HAP-1 (cell line): ENCODE results near the gene SLC26A8.

Experiments
- DNase-seq, 2 experiments: peaks; one replicate each; pipeline ENCODE4 v3.0.0-alpha.2; 2016 to 2020; ENCODE audit warnings: low spot score in 2 of 2
- H3K27me3 ChIP-seq: fragments of 250-450 bp; sonication (Bioruptor Pico); 2 replicates; pipeline ENCODE4 v1.5.1; 2020; ENCODE audit warnings: low read depth, mild to moderate bottlenecking, moderate library complexity
- H3K36me3 ChIP-seq: fragments of 250-450 bp; sonication (Bioruptor Pico); replicated peaks from 2 replicates; pipeline ENCODE4 v1.5.1; 2020; ENCODE audit warnings: mild to moderate bottlenecking
- H3K4me1 ChIP-seq: fragments of 250-450 bp; sonication (Bioruptor Pico); 2 replicates; pipeline ENCODE4 v1.5.1; 2020; ENCODE audit warnings: mild to moderate bottlenecking
- H3K4me3 ChIP-seq: fragments of 250-450 bp; sonication (Bioruptor Pico); 2 replicates; pipeline ENCODE4 v1.5.1; 2020; ENCODE audit warnings: mild to moderate bottlenecking, moderate library complexity
- H3K9me3 ChIP-seq: fragments of 250-450 bp; sonication (Bioruptor Pico); 2 replicates; pipeline ENCODE4 v1.5.1; 2020; ENCODE audit warnings: mild to moderate bottlenecking, moderate library complexity
- in situ Hi-C: fragments of 300-500 bp; cut with MboI; formaldehyde crosslinking; loops from 3 replicates; pipeline ENCODE4 v1.14.3; 2020; ENCODE audit warnings: low sequenced_read_pairs, inconsistent platforms, mixed read lengths

Gene SLC26A8

GRCh38 chr6:36023996-36024795 is at the start of gene SLC26A8:
Gene SLC26A8 (minus strand): TSS chr6:36024641. CDS start chr6:36019707, 4,934 bp downstream.
- in situ Hi-C loops: no loop called here
- Histone ChIP-seq H3K4me3 (no peak within 1 kb of the TSS), H3K27me3 (no peaks in the 10 kb centered on the region), H3K36me3 (no peaks in the 10 kb centered on the region), H3K9me3 (no peaks in the 10 kb centered on the region), H3K4me1 (peaks cover 5% of the 10 kb centered on the region; the same call in 1 of the 2 replicates)
- no peak for DNase-seq

GRCh38 chr6:36073587-36073986 is 49.1 kb upstream of the SLC26A8 start:
- H3K4me3 ChIP-seq: no peak overlapping the region
- H3K36me3 ChIP-seq: peaks cover 13% of the 10 kb centered on the region
- DNase-seq: peak in 1 of 2 experiments; percentile 67
- no peaks in the 10 kb centered on the region for H3K27me3 ChIP-seq
- in situ Hi-C loops: no loop called here
- no peaks in the 10 kb centered on the region for H3K9me3 ChIP-seq
- H3K4me1 ChIP-seq: peaks cover 13% of the 10 kb centered on the region

- in situ Hi-C loops: no loop called here
- Histone ChIP-seq H3K9me3 (no peaks in the 10 kb centered on the region), H3K4me1 (peaks cover 13% of the 10 kb centered on the region), H3K36me3 (peaks cover 13% of the 10 kb centered on the region), H3K27me3 (no peaks in the 10 kb centered on the region), H3K4me3 (no peak overlapping the region)
- DNase-seq: no peak
These were observed 48.2 kb upstream of the SLC26A8 start for GRCh38 chr6:36072681-36073080.

GRCh38 chr6:36071714-36072113 is 47.3 kb upstream of the SLC26A8 start:
- peaks cover 10% of the 10 kb centered on the region for H3K36me3 ChIP-seq
- no peak for DNase-seq
- no peaks in the 10 kb centered on the region for H3K27me3 ChIP-seq
- H3K4me3 ChIP-seq: no peak overlapping the region
- H3K9me3 ChIP-seq: no peaks in the 10 kb centered on the region
- in situ Hi-C loops: no loop called here
- peaks cover 13% of the 10 kb centered on the region for H3K4me1 ChIP-seq

GRCh38 chr6:36071281-36071680 is 46.8 kb upstream of the SLC26A8 start:
- H3K36me3 ChIP-seq: peaks cover 6% of the 10 kb centered on the region
- H3K4me3 ChIP-seq: no peak overlapping the region
- peaks cover 13% of the 10 kb centered on the region for H3K4me1 ChIP-seq
- H3K9me3 ChIP-seq: no peaks in the 10 kb centered on the region
- in situ Hi-C loops: no loop called here
- DNase-seq: no peak
- no peaks in the 10 kb centered on the region for H3K27me3 ChIP-seq

- in situ Hi-C loops: no loop called here
- no peak for DNase-seq
- Histone ChIP-seq H3K4me1 (peaks cover 13% of the 10 kb centered on the region), H3K27me3 (no peaks in the 10 kb centered on the region), H3K36me3 (no peaks in the 10 kb centered on the region; the same call in 1 of the 2 replicates), H3K4me3 (no peak overlapping the region), H3K9me3 (no peaks in the 10 kb centered on the region)
These were observed 45.8 kb upstream of the SLC26A8 start for GRCh38 chr6:36070252-36070651.

- no peak for DNase-seq
- H3K4me3 ChIP-seq: no peak overlapping the region
- H3K9me3 ChIP-seq: no peaks in the 10 kb centered on the region
- no peaks in the 10 kb centered on the region for H3K27me3 ChIP-seq
- H3K36me3 ChIP-seq: no peaks in the 10 kb centered on the region
- in situ Hi-C loops: no loop called here
- H3K4me1 ChIP-seq: peaks cover 13% of the 10 kb centered on the region
These were observed 45.1 kb upstream of the SLC26A8 start for GRCh38 chr6:36069573-36069972.

- no peaks in the 10 kb centered on the region for H3K27me3 ChIP-seq
- H3K36me3 ChIP-seq: no peaks in the 10 kb centered on the region
- H3K4me3 ChIP-seq: no peak overlapping the region
- no peak for DNase-seq
- in situ Hi-C loops: no loop called here
- no peaks in the 10 kb centered on the region for H3K9me3 ChIP-seq
- H3K4me1 ChIP-seq: peaks cover 9% of the 10 kb centered on the region
These were observed 44.1 kb upstream of the SLC26A8 start for GRCh38 chr6:36068586-36068985.

- Histone ChIP-seq H3K9me3 (no peaks in the 10 kb centered on the region), H3K4me1 (peaks cover 3% of the 10 kb centered on the region), H3K36me3 (no peaks in the 10 kb centered on the region), H3K27me3 (no peaks in the 10 kb centered on the region), H3K4me3 (no peak overlapping the region)
- DNase-seq: no peak
- in situ Hi-C loops: no loop called here
These were observed 43.6 kb upstream of the SLC26A8 start for GRCh38 chr6:36068012-36068392.

GRCh38 chr6:36067374-36068011 is 43.1 kb upstream of the SLC26A8 start:
- no peak for DNase-seq
- in situ Hi-C loops: no loop called here

GRCh38 chr6:36066817-36067216 is 42.4 kb upstream of the SLC26A8 start:
- Histone ChIP-seq H3K36me3 (no peaks in the 10 kb centered on the region), H3K9me3 (no peaks in the 10 kb centered on the region), H3K27me3 (no peaks in the 10 kb centered on the region), H3K4me1 (no peaks in the 10 kb centered on the region), H3K4me3 (no peak overlapping the region)
- no peak for DNase-seq
- in situ Hi-C loops: no loop called here

More at GRCh38 chr6:36067374-36068011, 43.1 kb upstream of the SLC26A8 start:
- Histone ChIP-seq H3K36me3 (no peaks in the 10 kb centered on the region), H3K27me3 (no peaks in the 10 kb centered on the region), H3K4me1 (no peaks in the 10 kb centered on the region), H3K4me3 (no peak overlapping the region), H3K9me3 (no peaks in the 10 kb centered on the region)

GRCh38 chr6:36065916-36066315 is 41.5 kb upstream of the SLC26A8 start:
- H3K9me3 ChIP-seq: no peaks in the 10 kb centered on the region
- in situ Hi-C loops: no loop called here
- no peaks in the 10 kb centered on the region for H3K27me3 ChIP-seq
- H3K4me3 ChIP-seq: no peak overlapping the region
- no peaks in the 10 kb centered on the region for H3K36me3 ChIP-seq
- H3K4me1 ChIP-seq: no peaks in the 10 kb centered on the region; the same call in 1 of the 2 replicates
- DNase-seq: no peak

GRCh38 chr6:36064770-36065396 is 40.4 kb upstream of the SLC26A8 start:
- in situ Hi-C loops: no loop called here
- Histone ChIP-seq H3K27me3 (no peaks in the 10 kb centered on the region), H3K36me3 (peaks cover 6% of the 10 kb centered on the region; the same call in 1 of the 2 replicates), H3K4me3 (no peak overlapping the region), H3K4me1 (no peaks in the 10 kb centered on the region; the same call in 1 of the 2 replicates), H3K9me3 (no peaks in the 10 kb centered on the region)
- no peak for DNase-seq
